HUES64 (cell line): ENCODE results near the gene ING2.

Experiments
- H3K27ac ChIP-seq: 2 replicates; pipeline ENCODE4 v1.7.0; 2013; ENCODE audit warnings: low read depth, low read length, inconsistent platforms
- H3K27me3 ChIP-seq: 2 replicates; pipeline ENCODE4 v1.6.1; 2013; ENCODE audit warnings: mild to moderate bottlenecking, low read length; ENCODE audit not compliant: insufficient read depth
- H3K36me3 ChIP-seq: 2 replicates; pipeline ENCODE4 v1.6.1; 2013; ENCODE audit warnings: mild to moderate bottlenecking, low read length; ENCODE audit not compliant: insufficient read depth
- H3K4me1 ChIP-seq: 2 replicates; pipeline ENCODE4 v1.6.1; 2013; ENCODE audit warnings: mild to moderate bottlenecking, low read length, moderate library complexity; ENCODE audit not compliant: insufficient read depth
- H3K4me3 ChIP-seq: 2 replicates; pipeline ENCODE4 v1.5.1; 2013; ENCODE audit warnings: mild to moderate bottlenecking, low read length, moderate library complexity
- H3K9ac ChIP-seq: 2 replicates; pipeline ENCODE4 v1.6.1; 2013; ENCODE audit warnings: mild to moderate bottlenecking, low read depth, low read length
- H3K9me3 ChIP-seq: 2 replicates; pipeline ENCODE4 v1.6.1; 2013; ENCODE audit warnings: low read depth, low read length; ENCODE audit not compliant: insufficient read depth
- WGBS: fragments of 150-250, 120-280 bp; methylation state at CpG from one replicate; pipeline ENCODE4 v1.1.7; 2013; ENCODE audit warnings: missing lambda C conversion rate; 5-methylcytosine and 5-hydroxymethylcytosine counted together

ING2 gene

GRCh38 chr4:183527326-183527725 lies 22.5 kb downstream of the ING2 start:
- H3K4me1 ChIP-seq, result no peaks in the 10 kb centered on the region; the same call in 1 of the 2 replicates
- H3K4me3 ChIP-seq, result no peak overlapping the region
- no peaks in the 10 kb centered on the region for H3K36me3 ChIP-seq
- H3K9ac ChIP-seq, result no peak overlapping the region
- H3K27me3 ChIP-seq, result no peaks in the 10 kb centered on the region
- H3K27ac ChIP-seq, result no peak overlapping the region
- 45% methylated on average over 2 of the region's 2 CpGs for WGBS
- no peaks in the 10 kb centered on the region for H3K9me3 ChIP-seq

DNA sequence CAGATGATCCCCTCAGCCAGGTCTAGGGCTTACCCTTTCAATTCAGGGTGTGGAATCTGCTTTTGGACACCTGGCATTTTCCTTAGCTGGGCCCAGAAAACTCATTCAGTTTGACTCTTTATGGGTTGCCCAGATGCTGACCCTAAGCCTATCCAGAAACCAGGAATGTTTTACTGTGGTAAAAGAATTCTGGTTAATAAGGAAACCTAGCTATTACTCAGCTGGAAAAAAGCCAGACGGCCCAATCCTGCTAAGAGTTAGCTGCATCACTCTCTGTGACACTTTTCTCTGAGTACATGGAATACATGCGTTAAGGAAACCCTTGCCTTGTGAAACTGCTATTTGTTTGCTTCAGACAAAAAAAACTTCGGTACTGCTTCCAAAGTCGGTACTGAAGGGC lies 28.0 kb downstream of the ING2 start:
- Histone ChIP-seq H3K27me3 (no peaks in the 10 kb centered on the region), H3K36me3 (no peaks in the 10 kb centered on the region), H3K4me3 (no peak overlapping the region), H3K9me3 (no peaks in the 10 kb centered on the region), H3K27ac (no peak overlapping the region), H3K4me1 (peaks cover 5% of the 10 kb centered on the region; the same call in 1 of the 2 replicates), H3K9ac (no peak overlapping the region)
- WGBS, result 91% methylated on average over 4 of the region's 4 CpGs

DNA sequence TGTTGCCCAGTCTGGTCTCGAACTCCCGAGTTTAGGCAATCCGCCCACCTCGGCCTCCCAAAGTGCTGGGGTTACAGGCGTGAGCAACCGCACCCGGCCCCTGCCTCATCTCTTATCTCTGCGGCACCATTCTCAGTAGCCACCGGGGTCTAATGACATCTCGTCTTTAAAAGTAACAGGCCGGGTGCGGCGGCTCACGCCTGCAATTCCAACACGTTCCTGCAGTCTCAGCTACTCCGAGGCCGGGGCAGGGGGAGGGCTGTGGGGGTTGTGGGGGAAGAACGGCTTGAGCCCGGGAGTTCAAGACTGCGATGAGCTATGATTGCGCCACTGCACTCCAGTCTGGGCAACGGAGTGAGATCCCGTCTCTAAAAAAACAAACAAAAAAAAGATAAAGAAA lies 28.8 kb downstream of the ING2 start:
- Histone ChIP-seq H3K27me3 (no peaks in the 10 kb centered on the region), H3K9me3 (no peaks in the 10 kb centered on the region), H3K4me1 (peaks cover 8% of the 10 kb centered on the region; the same call in 1 of the 2 replicates), H3K36me3 (no peaks in the 10 kb centered on the region), H3K9ac (no peak overlapping the region), H3K4me3 (no peak overlapping the region), H3K27ac (no peak overlapping the region)
- 90% methylated on average over 19 of the region's 23 CpGs for WGBS

DNA sequence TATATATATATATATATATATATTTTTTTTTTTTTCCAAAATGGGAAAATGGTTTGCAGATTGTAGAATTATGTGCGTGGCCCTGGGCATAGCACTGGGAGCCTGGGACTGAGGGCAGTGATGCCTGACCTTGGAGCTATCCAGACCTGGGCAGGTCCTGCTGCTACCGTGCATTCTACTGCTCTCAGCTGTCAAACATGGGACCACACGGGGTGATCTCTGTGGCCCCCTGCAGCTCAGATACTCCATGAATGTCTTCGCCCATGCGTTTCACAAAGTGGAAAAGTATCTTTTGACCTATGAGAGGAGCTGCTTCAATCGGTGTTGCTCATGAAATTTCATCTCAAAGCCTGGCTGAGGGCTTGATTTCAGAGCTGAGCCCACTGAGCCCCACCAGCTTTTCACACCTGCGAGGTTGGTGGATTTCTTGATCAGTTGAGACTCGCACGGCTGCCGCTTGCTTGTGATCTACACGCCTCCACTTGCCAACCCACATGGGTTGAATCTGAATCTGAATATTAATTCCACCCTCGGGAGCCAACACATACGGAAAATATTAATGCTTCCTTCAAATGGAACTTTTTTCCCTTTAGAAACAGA lies 35.7 kb downstream of the ING2 start:
- Histone ChIP-seq H3K27ac (no peak overlapping the region), H3K4me1 (peaks cover 26% of the 10 kb centered on the region), H3K36me3 (no peaks in the 10 kb centered on the region), H3K27me3 (no peaks in the 10 kb centered on the region), H3K9me3 (no peaks in the 10 kb centered on the region), H3K9ac (no peak overlapping the region), H3K4me3 (no peak overlapping the region)
- WGBS, result 83% methylated on average over 13 of the region's 13 CpGs

- H3K4me1 ChIP-seq, result peaks cover 26% of the 10 kb centered on the region
- 80% methylated on average over 12 of the region's 13 CpGs for WGBS
- H3K27me3 ChIP-seq, result no peaks in the 10 kb centered on the region
- no peak overlapping the region for H3K4me3 ChIP-seq
- no peak overlapping the region for H3K9ac ChIP-seq
- no peaks in the 10 kb centered on the region for H3K9me3 ChIP-seq
- no peak overlapping the region for H3K27ac ChIP-seq
- no peaks in the 10 kb centered on the region for H3K36me3 ChIP-seq
These were observed 36.3 kb downstream of the ING2 start for GRCh38 chr4:183541010-183541751.

DNA sequence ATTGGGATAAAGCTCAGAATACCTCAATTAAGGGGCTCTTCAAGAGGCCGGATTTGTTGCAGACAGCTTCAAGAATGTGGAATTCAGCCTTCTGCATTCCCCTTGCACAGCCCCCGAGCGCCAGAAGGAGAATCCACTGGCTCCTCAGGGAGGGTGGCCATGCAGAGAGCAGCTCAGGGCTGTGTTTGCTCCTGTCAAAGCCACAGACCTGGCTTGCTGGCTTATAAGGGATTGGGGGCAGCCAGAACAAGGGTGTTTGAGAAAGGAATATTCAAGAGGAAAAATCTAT lies 36.8 kb downstream of the ING2 start:
- H3K4me1 ChIP-seq, result peaks cover 26% of the 10 kb centered on the region
- H3K27ac ChIP-seq, result no peak overlapping the region
- no peak overlapping the region for H3K4me3 ChIP-seq
- H3K27me3 ChIP-seq, result no peaks in the 10 kb centered on the region
- no peaks in the 10 kb centered on the region for H3K9me3 ChIP-seq
- no peak overlapping the region for H3K9ac ChIP-seq
- whole genome bisulfite sequencing, result 35% methylated on average over 3 of the region's 3 CpGs
- H3K36me3 ChIP-seq, result no peaks in the 10 kb centered on the region

DNA sequence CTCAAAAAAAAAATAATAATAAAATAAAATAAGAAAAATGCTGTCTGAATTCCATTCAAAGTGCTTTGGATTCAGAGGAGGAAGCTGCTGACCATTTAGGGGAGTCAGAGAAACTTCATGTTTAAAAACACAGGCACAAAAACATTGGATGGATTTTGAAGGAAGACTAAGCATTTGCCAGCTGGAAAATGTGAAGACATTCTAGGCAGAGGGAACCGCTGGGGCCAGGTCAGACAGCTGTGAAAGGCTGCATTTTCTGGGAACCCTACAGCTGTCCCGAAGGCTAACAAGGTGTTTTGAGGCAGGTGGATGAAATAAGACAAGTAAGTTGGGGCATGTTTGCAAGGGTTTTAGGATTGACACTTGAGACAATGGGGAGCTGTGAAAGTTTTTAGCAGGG lies 38.6 kb downstream of the ING2 start:
- H3K4me1 ChIP-seq, result peaks cover 18% of the 10 kb centered on the region
- no peak overlapping the region for H3K9ac ChIP-seq
- no peaks in the 10 kb centered on the region for H3K27me3 ChIP-seq
- H3K36me3 ChIP-seq, result no peaks in the 10 kb centered on the region
- H3K9me3 ChIP-seq, result no peaks in the 10 kb centered on the region
- no peak overlapping the region for H3K27ac ChIP-seq
- no peak overlapping the region for H3K4me3 ChIP-seq
- WGBS, result 91% methylated on average over 2 of the region's 2 CpGs

GRCh38 chr4:183544109-183544508 lies 39.3 kb downstream of the ING2 start:
- WGBS, result 92% methylated on average over 5 of the region's 5 CpGs
- H3K27ac ChIP-seq, result no peak overlapping the region

DNA sequence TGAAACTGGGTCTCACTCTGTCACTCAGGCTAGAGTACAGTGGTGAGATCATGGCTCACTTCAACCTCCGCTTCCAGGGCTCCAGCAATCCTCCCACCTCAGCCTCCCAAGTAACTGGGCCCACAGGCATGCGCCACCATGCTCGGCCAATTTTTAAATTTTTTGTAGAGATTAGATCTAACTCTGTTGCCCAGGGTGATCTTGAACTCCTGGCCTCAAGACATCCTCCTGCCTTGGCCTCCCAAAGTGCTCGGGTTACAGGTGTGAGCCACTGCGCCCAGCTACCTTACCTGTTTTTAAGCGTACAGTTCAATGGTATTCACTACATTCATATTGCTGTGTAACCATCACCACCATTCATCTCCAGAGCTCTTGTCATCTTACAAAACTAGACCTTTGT lies 41.5 kb downstream of the ING2 start:
- Histone ChIP-seq H3K9me3 (no peaks in the 10 kb centered on the region), H3K27ac (no peak overlapping the region), H3K9ac (no peak overlapping the region), H3K36me3 (no peaks in the 10 kb centered on the region), H3K4me3 (no peak overlapping the region), H3K27me3 (no peaks in the 10 kb centered on the region), H3K4me1 (peaks cover 12% of the 10 kb centered on the region)
- 98% methylated on average over 6 of the region's 6 CpGs for WGBS

More at GRCh38 chr4:183544109-183544508, 39.3 kb downstream of the ING2 start:
- H3K36me3 ChIP-seq, result no peaks in the 10 kb centered on the region
- H3K4me3 ChIP-seq, result no peak overlapping the region
- peaks cover 18% of the 10 kb centered on the region for H3K4me1 ChIP-seq
- no peak overlapping the region for H3K9ac ChIP-seq
- no peaks in the 10 kb centered on the region for H3K27me3 ChIP-seq
- no peaks in the 10 kb centered on the region for H3K9me3 ChIP-seq

- H3K36me3 ChIP-seq, result no peaks in the 10 kb centered on the region
- H3K9ac ChIP-seq, result no peak overlapping the region
- no peak overlapping the region for H3K4me3 ChIP-seq
- H3K27ac ChIP-seq, result no peak overlapping the region
- H3K27me3 ChIP-seq, result no peaks in the 10 kb centered on the region
- H3K4me1 ChIP-seq, result no peaks in the 10 kb centered on the region
- WGBS, result 88% methylated on average over 3 of the region's 3 CpGs
- peaks cover 4% of the 10 kb centered on the region; the same call in 1 of the 2 replicates for H3K9me3 ChIP-seq
These were observed 43.4 kb downstream of the ING2 start for GRCh38 chr4:183548306-183548705.

DNA sequence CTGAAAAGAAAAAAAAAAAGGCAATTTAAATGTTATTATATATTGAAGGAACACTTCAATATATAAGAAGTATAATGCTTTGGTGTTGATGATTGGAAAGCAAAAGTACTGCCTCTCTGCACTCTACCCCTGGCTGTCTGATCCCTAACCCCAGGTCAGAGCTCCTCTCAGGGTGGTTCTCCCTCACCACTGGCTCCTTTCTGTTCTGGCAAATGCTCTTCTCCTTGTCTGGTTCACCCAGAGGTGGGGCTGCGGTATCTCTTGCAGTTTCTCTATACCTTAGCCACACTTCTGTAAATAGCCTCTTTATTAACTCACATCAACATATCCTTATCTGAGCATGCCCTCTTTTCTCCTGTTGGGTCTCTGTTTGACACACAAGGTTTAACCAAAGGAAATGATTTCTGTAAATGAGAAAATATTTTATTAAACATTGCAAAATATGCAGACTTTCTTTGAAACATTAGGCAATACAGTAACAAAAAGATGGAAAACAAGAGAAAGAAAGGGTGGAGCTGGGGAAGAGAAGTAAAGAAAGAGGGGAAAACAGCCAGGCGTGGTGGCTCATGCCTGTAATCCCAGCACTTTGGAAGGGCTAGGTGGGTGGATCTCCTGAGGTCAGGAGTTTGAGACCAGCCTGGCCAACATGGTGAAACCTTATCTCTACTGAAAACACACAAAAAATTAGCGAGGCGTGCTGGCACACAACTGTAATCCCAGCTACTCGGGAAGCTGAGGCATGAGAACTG lies 45.7 kb downstream of the ING2 start:
- Histone ChIP-seq H3K4me3 (no peak overlapping the region), H3K27ac (no peak overlapping the region), H3K27me3 (no peaks in the 10 kb centered on the region), H3K9ac (no peak overlapping the region), H3K9me3 (peaks cover 4% of the 10 kb centered on the region; the same call in 1 of the 2 replicates), H3K36me3 (no peaks in the 10 kb centered on the region), H3K4me1 (no peaks in the 10 kb centered on the region)
- 94% methylated on average over 5 of the region's 5 CpGs for WGBS
